HG02571 (cell line): Measurements from ENCODE around the gene RBM4B.

Source experiments
- ATAC-seq: cut with Tn5 transposase; IDR thresholded peaks from one replicate; pipeline ENCODE4 v1.9.1; 2021; ENCODE audit warnings: mild to moderate bottlenecking, moderate library complexity; ENCODE audit not compliant: unreplicated experiment

The RBM4B gene

DNA sequence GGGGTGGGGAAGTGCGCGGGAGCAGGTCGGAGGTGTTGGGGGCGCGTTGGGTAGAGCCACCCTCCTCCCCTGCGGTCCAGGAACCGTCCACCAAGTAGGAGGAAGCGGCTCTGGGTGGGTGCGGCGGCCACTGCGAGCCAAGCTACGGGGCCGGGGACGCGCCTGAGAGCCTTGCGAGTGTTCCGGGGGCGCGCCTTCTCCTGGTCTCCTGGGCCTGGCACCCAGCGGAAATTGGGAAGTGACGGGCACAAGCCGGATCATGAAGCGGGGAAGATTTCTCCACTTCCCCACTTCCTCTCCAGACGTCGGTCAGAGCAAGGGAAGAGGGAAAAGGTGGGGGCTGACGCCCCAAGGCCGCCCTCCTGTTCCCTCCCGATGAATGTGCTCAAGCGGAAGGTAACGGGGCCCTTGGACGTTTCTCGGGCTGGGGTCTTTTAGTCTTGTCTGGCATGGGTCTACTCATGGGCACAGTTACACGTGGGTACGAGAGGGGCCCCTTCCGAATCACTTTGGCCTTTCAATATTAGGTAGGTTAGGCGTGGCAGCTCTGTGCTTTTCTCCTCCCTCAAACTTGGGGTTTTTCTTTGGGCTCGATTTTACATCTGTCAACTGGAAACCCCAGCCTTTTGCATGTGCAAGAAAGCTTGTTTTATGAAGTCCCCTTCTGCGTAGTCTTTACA lies 60.4 kb downstream of the RBM4B start:
- no peak for ATAC-seq

DNA sequence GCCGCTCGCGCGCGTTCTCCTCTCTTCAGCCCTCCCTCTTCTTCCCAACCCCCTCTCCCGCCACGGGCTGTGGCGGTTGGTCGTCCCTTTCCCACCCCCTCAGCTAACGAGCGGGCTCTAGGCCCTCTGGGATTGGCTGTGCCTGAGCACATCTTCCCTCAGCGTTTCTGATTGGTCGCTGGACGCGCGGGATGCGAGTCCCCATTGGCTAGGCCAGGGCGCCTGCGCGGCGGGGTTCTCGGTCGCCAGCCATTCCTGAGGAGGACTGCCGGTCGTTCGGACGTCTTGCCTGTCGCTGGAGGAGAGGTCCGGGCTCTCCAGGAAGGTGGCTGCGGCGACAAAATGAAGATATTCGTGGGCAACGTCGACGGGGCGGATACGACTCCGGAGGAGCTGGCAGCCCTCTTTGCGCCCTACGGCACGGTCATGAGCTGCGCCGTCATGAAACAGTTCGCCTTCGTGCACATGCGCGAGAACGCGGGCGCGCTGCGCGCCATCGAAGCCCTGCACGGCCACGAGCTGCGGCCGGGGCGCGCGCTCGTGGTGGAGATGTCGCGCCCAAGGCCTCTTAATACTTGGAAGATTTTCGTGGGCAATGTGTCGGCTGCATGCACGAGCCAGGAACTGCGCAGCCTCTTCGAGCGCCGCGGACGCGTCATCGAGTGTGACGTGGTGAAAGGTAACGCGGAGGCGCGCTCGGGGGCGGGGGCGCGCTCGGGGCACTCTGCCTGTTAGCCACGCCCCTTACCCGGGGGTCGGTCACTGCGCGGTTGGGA lies 61.1 kb downstream of the RBM4B start, which contains the start of gene RBM14:
Gene RBM14 (plus strand): TSS at position 252 of the 776 bp plus-strand sequence. CDS start 91 bp downstream, at position 343.
- peak; percentile 93 for ATAC-seq
